NCI-H1105 treated with DMSO at 0.1 percent for 48 hours (cell line): ENCODE data around the gene PNPLA2.

ENCODE experiments used
- DNase-seq: peaks from one replicate; lab custom pipeline; 2025; lab: John Stamatoyannopoulos, UW

Gene PNPLA2, protein sequence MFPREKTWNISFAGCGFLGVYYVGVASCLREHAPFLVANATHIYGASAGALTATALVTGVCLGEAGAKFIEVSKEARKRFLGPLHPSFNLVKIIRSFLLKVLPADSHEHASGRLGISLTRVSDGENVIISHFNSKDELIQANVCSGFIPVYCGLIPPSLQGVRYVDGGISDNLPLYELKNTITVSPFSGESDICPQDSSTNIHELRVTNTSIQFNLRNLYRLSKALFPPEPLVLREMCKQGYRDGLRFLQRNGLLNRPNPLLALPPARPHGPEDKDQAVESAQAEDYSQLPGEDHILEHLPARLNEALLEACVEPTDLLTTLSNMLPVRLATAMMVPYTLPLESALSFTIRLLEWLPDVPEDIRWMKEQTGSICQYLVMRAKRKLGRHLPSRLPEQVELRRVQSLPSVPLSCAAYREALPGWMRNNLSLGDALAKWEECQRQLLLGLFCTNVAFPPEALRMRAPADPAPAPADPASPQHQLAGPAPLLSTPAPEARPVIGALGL

DNA sequence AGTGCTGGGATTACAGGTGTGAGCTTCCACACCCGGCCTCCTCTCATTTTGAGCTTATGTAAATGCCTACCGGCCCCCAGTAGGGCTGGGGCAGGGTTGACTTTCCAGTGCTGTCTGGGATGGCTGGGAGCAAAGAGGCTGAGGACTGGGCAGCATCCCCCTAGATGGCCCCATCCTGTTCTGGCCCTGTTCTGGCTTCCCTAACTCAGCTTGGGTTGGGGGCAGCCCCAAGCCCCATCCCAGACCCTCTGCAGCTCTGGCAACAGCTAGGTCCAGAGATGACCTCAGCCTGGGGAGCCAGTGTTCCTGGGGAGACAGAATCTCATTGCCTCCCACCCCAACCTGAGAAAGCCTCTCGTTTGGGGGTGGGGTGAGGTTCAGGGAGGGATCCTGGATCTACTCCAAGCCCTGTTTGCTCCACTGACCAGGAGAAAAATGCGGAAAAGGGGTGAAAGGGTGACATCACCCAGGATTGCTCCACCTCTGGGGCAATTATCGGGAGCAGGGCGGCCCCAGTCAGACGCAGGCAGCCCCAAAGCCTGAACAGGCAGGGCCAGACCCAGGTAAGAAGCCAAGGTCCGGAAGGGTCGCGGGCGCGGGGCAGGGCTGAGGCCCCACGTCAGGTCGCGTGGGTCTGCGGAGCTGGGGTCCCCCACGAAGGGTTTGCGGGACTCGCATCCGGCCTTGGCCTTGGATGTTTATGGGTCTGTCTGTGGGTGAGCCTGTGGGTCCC is at the start of gene PNPLA2:
Gene PNPLA2 (plus strand): TSS at position 519 of the 733 bp plus-strand sequence. CDS start 805 bp downstream, outside the sequence.
- no peak for DNase-seq

GRCh38 chr11:769887-770641 is 48.6 kb upstream of the PNPLA2 start:
- no peak for DNase-seq

- DNase-seq: no peak
These were observed 47.8 kb upstream of the PNPLA2 start for GRCh38 chr11:770642-771616.

DNA sequence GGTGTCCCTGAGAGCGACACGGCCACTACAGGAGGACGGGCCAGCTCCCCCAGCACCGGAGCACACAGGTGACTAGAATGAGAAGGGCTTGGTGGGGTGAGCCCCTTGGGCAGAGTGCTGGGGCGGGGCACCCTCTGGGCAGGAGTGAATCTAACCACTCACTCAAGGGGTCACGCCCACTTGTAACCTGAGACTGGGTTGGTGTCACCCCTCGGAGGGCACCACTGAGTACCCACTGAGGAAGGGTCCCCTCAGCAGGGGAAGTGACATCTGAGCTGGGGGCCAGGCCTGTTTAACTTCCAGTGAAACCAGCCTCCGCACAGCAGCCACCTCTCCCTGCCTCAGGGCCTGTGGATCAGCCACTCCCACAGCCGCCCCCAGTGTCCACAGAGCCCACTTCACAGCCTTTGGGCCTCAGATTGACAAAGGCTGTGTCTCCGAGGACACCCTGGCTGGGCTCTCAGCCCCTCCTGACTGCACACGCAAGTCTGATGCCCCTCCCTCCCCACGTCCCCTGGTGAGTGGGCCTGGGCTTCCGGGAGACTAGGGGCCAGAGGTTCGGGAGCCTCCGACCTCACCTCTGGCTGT is 47.0 kb upstream of the PNPLA2 start:
- no peak for DNase-seq

GRCh38 chr11:772429-773390 is 46.0 kb upstream of the PNPLA2 start:
- no peak for DNase-seq

GRCh38 chr11:773425-773824 is 45.3 kb upstream of the PNPLA2 start:
- no peak for DNase-seq

GRCh38 chr11:773830-774229 is 44.9 kb upstream of the PNPLA2 start:
- no peak for DNase-seq

DNA sequence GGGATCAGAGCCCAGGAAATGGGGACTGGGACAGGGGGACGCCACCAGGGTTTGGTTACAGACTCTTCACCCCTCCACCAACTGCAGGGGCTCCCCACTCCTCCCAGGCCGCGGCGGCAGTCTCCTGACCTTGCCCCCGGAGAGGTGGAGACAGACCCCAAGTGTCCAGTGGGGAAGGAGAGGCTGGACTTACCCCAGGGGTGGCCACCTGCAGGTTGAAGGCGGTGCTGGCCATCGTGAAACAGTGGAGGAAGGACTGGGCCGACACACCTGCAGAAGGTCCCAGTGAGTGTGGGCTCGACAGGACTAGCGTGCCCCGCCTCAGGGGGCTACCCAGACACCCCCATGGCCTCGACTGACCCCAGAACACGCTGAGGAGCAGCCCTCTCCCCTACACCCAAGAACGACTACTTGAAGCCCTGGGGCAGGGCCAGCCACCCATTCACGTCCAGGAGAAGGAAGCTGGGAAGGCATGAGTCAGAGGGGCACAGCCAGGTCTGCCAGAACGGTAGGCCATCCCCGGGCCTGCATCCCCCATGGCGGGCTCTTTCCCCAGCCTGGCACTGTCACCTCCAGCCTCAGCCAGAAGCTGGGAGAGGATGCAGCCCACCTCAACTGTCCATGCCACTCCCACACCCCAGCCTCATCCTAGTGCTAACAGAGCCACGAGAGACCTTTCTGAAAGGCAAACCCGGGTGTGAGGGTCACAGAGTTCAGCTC is 43.7 kb upstream of the PNPLA2 start:
- DNase-seq: no peak

GRCh38 chr11:776263-776560 is 42.5 kb upstream of the PNPLA2 start:
- no peak for DNase-seq

GRCh38 chr11:776561-777287 is 42.0 kb upstream of the PNPLA2 start:
- peak; percentile 39 for DNase-seq

DNA sequence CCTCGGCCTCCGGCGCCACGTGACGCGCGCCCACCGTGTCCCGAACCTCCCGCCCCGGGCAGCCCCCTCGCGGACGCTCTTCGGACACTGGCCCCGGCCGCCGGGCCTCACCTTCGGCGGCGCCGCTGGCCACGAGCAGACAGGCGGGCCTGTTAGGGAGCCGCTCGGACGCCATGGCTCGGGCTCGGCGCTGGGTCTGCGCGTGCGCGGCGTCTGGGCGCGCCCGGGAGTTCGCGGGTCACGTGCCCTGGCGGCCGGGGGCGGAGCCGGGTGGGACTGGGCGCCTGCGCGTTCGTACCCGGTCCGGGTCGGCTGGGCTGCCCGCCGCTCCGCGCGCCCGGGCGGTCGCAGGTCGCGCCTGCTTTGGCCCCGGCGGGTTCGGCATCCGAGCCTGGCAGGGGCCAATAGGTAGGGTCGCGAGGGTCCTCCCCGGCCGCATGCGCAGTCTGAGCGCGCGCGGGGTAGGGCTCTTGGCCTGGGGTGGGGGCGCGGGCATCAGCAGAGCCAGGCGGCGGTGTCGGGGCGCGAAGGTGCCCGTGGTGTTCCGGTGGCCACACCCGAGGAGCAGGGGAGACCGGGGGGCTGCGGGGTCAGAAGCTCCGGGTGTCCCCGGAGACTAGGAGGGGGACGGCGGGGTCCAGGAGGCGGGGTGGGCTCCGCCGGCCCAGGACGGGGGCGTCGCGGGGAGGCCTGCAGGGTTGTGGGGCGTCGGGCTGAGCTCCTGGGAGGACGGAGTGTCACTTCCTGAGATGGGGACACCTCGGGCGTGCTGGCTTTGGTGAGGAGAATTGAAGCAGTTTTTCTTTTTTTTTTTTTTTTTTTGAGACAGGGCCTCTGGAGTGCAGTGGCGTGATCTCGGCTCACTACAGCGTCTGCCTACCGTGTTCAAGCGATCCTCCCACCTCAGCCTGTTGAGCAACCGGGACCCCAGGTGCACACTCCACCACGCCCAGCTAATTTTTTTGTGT is 41.1 kb upstream of the PNPLA2 start, which contains the start of gene GATD1:
Gene GATD1 (minus strand): TSS at position 200 of the 968 bp plus-strand sequence. CDS start 25 bp downstream, at position 175.
- DNase-seq: peak; percentile 81

DNA sequence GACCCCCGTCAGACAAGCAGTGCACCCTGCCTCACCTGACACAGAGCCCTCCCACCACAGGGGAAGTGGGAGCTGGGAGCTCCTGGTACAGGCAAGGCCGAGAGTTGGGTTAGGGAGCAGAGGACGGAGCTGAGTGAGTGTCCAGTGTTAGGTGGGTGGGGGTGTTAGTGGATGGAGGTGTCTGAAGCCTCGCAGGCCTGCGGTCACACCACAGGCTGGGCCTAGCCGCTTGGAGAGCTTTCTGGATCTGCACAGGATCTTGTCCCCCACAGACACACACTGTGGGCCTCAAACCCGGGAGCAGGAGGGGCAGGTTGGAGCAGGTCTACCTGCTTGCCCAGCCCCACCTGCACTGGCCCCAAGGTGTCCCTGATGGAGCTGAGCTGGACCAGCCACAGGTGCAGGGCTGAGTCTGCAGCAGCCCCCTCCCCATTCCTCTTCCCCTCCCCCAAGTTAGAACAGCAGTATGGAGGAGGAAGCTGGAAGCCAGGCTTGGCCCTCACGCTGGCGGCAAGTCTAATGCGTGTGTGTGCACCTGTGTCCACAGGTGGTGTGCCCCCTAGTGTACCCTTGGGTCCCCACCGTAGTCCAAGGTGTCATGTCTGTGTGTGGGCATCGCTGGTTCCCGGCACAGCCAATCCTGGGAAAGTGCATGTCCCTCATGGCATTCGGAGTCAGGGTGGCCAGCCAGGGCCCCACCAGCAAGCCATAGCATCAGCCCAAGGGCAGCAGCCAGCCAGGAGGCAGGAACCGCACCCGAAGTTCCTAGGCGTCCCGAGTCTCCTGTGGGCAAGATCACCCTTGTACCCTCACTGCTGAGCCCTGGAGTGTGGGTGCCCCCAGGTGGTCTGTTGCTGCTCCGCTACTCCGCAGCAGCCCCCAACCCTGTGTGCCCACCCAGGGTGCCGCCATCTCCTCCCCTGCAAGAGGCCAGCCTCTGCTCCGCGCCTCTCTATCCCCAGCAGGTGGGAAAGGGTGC is 39.4 kb upstream of the PNPLA2 start:
- DNase-seq: no peak

DNA sequence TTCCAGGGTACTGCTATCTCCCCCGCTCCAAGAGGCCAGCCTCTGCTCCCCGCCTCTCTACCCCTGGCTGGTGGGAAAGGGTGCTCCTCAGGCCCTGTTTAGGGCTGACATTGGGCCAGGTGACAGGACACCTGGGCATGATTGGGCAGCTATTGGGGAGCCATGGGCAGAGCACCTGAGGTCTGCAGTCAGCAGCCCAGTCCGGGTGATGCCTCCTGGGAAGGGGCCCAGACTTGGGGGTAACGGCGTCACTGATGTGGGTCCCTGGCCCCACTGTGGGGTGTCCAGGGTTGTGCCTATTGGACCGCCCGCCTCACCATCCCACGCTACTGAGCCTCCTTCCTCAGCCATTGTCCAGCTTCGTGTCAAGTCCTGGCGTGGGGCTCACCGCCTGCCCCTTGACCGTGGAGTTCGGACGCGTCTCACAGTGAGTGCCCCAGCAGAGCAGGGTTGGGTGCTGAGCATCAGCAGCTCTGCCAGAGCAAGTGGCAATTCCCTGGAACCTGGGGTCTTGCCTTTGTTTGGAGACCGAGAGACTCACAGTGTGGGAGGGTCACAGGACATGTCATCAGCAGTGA is 38.7 kb upstream of the PNPLA2 start:
- no peak for DNase-seq

- no peak for DNase-seq
These were observed 36.2 kb upstream of the PNPLA2 start for GRCh38 chr11:782264-783174.
